SK-MEL-5 (cell line): Measurements from ENCODE around the gene C5orf15. TPM values are rescaled to one million over a fixed set of nuclear protein-coding genes. Genes with fewer than 3 reads are reported as not detected.

Source experiments
- DNase-seq: peaks from one replicate; pipeline ENCODE4 v3.0.0-alpha.2; 2016; ENCODE audit warnings: low read depth, low spot score
- in situ Hi-C: cut with HindIII; loops from 2 replicates; pipeline ENCODE4 v1.10.0; 2016; ENCODE audit warnings: low sequenced_read_pairs, high pct_unique_total_duplicates, low pct_unique_long_range_greater_than_20kb
- total RNA-seq: library from RNA; depleted of rRNA; stranded (reverse); fragments of >200 nt; shearing (Covaris generic); gene quantifications from 2 replicates; pipeline ENCODE4 v1.2.3, GENCODE V29; 2014

C5orf15 gene
- total RNA-seq, 1 experiment from 2014 or later = 121 TPM

DNA sequence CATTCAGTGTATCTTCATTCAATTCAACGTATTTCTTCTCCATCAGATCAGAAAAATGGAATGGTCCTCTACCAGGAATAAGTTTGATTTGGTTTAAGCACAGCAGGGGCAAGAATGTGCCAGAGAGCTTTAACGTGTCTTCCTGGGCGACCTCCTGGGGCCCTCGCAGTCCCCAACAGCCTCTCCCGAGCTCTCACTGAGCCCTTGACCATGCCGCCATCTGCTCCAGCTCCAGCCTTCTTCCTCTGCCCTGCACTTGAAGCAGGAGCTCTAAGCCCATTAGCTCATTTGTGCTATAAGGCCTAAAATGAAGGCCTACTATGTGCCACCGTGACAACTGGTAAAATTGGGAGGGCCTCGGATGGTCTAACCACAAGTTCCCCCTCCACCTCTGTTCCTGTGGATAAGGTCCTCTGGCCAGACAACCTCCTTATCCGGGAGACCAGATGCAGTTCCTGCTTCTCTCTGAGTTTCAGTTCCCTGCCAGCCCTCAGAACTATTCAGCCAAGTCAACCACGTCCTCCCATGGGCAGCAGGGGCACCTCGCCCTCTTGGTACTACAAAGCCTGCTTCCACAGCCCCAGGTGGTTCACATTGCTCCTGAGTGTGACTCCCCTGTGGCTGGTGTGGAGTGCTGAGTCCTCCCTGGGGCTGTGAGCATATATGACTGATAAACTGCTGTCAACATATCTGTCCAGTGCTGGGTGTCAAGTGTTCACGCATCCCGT lies 35.8 kb downstream of the C5orf15 start:
- in situ Hi-C loops = no loop called here
- DNase-seq = no peak

GRCh38 chr5:133931546-133931945 lies 36.9 kb downstream of the C5orf15 start:
- DNase-seq = no peak
- in situ Hi-C loops = no loop called here

DNA sequence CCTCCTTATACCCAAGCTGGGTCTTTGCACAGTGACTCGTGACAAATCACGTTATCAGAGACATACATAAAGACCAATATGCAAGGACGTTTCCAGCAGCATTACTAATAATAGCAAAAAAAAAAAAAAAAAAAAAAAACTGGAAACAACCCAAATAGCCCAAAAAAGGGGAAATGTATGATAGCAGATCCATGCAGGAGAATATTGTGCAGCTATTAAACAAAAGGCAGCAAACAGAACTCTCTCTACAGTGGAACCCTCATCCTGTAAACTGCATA lies 37.7 kb downstream of the C5orf15 start:
- no peak for DNase-seq
- in situ Hi-C loops = no loop called here

- in situ Hi-C loops = no loop called here
- DNase-seq = no peak
Observed at GRCh38 chr5:133930061-133930812, 38.2 kb downstream of the C5orf15 start.

DNA sequence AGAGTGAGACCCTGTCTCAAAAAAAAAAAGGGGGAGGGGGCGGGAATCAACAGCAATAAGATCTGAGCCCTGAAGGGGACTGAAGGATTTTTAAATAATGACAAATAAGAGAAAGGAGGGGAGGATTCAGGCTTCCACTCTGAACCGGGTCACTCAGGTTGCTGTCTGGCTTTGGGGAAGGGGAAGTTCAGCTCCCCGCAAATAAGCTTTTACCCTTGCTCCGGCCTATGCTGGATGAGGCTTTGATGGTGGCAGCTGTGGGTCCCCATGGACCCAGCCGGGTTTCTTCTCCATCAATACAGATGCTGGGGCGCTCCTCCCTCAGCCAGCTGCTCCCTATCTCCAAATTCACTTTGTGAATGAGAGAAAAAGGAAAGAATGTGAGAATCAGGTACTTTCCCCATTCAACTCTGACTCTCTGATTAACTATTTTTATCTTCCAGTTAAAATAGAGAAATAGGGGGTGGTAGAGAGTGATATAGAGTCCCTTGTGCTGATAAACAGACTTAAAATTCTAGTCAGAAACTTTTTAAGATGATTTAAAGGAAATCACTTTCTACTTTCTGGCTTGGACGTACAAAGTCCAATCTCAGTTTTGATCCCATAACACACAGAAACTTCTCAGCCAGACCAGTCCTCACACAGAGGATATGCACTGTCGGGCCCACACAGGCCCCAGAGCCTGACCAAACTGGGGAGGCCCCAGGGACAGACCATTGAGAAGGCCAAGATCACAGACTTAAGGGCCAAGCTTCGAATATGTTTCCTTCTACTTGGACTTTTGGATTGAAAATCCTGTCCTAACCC lies 39.6 kb downstream of the C5orf15 start:
- DNase-seq = no peak
- in situ Hi-C loops = no loop called here

DNA sequence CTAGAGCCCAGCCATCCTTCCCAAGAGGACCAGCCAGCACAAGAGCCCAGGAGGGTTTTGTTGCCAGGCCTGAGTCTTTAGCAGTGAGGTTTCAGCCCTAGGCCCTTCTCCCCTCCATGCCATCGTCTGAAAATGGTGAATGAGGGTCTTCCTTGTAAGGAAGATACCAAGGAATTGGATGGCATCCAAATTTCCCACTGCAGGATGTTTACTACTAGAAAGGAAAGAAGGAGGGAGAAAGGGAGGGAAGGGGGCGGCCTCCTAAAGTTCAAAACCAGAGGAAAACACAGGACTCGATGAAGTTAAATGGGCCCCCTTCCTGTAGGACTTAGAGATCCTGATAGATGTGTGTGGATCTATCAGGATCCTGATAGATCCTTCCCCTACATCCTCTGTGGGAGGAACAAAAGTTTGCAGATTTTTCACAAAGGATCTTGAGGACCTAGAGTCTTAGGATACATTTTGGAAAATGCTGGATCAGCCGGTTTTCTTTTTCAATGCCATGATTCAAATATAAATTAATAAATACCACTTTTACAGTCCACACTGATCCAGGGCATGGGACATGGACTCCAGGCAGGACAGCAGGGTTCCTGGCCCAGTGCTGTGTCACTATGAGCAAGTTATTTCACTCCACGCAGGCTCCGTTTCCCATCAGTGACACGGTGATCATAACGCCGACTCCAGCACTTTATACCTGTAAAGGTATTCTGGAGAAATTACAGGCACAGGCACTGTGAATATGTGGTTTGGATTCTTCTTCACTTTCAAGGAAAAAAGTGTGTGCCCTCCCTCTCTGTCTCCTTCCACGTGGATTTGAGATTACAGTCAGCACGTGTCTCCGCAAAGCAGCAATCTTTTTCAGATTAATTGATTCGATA lies 40.9 kb downstream of the C5orf15 start:
- no peak for DNase-seq
- in situ Hi-C loops = no loop called here

DNA sequence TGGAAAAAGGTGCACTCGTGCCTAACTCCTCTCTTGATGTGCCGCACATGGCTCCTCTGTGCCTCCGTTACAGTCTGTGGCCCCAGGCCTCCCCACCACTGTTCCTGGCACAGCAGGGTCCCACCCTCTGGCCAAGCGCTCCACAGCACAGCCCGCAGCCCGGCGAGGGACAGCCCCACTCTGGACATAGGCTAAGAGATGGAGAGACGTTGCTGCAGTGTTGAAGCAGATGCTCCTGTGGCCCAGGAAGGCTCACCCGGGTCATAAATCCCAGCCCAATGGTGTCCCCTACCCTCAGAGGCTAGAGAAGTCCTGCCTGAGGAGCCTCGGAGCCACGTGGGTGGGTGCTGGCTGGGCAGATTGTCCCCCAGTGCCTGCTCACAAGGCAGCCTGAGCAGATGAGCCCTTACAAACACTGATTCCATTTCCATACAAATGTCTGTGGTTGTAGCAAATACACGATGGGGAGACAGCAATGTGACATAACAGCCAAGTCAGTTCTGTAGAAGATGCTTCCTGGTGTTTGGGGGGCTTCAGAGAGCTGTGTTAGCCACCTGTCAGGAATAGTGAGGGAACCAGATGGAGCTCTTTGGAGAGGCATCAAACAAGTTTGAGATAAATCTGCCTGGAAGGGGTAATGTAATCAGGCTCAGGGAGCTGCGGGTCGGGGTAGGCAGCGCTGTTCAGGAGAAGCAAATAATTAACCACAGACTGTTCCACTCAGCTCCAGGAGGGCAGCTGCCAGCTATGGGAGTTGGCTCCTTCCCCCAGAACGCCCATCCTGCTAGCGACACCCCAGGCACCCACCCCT lies 41.7 kb downstream of the C5orf15 start:
- no peak for DNase-seq
- in situ Hi-C loops = no loop called here

GRCh38 chr5:133925866-133926488 lies 42.4 kb downstream of the C5orf15 start:
- no peak for DNase-seq
- in situ Hi-C loops = no loop called here

DNA sequence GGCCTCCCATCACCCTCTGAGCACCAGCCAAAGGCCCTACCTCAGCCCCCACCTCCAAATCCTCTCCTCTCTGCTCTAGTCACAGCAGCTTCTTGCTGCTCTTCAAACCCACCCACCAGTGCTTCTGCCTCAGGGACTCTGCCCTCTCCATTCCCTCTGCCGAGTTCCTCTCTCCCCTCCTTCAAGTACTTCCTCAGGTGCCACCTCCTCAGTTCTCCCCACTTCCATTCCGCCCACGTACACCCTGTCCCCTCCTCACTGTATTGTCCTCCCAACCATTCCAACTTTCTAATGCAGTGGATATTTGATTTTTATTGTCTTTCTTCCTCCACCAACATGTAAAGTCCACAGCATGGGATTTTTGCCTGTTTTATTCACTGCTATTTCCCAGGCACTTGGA lies 43.2 kb downstream of the C5orf15 start:
- no peak for DNase-seq
- in situ Hi-C loops = no loop called here

GRCh38 chr5:133924221-133924920 lies 44.1 kb downstream of the C5orf15 start:
- no peak for DNase-seq
- in situ Hi-C loops = no loop called here

DNA sequence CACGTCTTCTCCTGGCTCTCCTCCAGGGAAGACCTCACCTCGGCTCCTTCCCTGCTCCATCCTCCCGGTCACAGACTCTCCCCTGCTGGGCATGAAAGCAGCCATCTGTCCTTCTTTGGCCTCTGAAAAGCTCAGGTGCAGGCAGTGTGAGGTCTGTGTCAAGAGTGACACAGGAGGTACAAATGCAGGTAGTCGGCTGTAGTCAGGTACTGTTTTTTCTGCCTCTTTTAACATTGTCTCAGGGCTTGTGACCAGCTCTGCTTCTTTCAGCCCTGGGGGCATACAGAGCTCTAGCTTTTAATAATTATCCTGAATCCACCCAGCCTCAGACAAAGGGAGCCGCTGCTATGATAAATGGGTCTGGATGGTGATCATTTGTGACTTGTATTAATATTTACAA lies 46.4 kb downstream of the C5orf15 start:
- in situ Hi-C loops = no loop called here
- no peak for DNase-seq

DNA sequence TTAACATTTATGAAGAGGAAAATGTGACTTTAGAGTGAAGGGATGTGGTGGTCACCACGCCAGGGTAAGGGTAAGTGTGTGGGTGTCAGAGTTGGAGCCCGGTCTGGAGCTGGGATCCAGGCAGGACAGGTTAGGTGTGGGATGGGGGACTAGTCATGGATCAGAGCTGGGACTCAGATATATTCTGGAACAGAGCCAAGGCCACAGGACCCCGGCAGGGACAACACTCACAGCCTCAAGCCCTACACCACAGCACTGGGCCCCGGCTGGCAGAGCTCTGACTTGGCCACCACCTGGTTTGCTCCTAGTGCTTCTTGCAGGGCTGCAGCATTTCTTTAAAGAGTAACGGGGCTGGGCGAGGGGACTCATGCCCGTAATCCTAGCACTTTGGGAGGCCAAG lies 47.4 kb downstream of the C5orf15 start:
- DNase-seq = no peak
- in situ Hi-C loops = no loop called here

DNA sequence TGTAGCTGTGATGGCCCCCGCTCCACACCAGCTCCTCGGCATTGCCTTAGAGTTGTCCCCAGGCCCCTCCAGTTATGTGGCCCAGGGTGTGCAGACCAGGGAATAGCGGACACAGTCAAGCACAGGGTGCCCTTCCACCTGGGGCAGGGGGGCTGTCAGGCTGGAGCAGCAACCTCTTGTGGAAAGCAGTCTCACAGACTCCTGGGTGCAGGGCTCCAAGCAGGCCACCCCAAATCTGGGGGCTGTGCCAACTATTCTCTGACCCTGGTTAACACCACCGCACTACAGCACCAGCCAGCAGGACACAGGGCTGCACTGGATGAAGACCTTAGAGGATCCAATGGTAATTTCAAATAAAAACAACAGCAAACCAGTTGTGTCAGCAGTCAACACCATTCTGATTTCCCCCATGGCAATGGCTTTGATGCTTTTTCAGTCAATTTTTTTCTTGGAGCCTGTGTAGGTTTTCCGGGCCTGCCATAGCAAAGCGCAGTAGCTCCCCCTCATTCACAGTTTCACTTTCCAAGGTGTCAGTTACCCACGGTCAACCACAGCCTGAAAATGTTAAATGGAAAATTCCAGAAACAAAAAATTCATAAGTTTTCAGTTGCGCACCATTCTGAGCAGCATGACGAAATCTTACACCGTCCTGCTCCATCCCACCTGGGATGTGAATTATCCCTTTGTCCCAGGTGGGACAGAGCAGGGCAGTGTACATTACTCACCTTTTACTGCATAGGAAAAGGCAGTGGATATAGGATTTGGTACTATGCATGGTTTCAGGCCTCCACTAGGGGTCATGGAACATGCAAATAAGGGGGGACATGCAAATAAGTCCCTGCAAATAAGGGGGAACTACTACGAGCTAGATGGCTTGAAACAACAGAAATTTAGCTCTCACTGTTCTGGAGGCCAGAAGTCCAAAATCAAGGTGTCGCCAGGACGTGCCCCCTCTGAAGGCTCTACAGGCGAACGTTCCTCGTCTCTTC lies 49.0 kb downstream of the C5orf15 start:
- no peak for DNase-seq
- in situ Hi-C loops = no loop called here

- in situ Hi-C loops = no loop called here
- no peak for DNase-seq
Observed at GRCh38 chr5:133918731-133919130, 49.7 kb downstream of the C5orf15 start.

- in situ Hi-C loops = no loop called here
- DNase-seq = no peak
Observed at GRCh38 chr5:133918316-133918715, 50.1 kb downstream of the C5orf15 start.
